UCSD-AML1 (cell line): Measurements from ENCODE around the gene CSPG4.
A peak's percentile ranks its signal among the peaks of the same experiment; 100 is the strongest.
"Not testable (repeated sequence)": the region's sequence is repeated elsewhere in the genome, so short reads cannot be mapped to it uniquely, and the experiment has no call there.

ENCODE experiments used
- DNase-seq: peaks from one replicate; lab custom pipeline; 2025; ENCODE audit not compliant: unreplicated experiment; lab: John Stamatoyannopoulos, UW

The CSPG4 gene, protein sequence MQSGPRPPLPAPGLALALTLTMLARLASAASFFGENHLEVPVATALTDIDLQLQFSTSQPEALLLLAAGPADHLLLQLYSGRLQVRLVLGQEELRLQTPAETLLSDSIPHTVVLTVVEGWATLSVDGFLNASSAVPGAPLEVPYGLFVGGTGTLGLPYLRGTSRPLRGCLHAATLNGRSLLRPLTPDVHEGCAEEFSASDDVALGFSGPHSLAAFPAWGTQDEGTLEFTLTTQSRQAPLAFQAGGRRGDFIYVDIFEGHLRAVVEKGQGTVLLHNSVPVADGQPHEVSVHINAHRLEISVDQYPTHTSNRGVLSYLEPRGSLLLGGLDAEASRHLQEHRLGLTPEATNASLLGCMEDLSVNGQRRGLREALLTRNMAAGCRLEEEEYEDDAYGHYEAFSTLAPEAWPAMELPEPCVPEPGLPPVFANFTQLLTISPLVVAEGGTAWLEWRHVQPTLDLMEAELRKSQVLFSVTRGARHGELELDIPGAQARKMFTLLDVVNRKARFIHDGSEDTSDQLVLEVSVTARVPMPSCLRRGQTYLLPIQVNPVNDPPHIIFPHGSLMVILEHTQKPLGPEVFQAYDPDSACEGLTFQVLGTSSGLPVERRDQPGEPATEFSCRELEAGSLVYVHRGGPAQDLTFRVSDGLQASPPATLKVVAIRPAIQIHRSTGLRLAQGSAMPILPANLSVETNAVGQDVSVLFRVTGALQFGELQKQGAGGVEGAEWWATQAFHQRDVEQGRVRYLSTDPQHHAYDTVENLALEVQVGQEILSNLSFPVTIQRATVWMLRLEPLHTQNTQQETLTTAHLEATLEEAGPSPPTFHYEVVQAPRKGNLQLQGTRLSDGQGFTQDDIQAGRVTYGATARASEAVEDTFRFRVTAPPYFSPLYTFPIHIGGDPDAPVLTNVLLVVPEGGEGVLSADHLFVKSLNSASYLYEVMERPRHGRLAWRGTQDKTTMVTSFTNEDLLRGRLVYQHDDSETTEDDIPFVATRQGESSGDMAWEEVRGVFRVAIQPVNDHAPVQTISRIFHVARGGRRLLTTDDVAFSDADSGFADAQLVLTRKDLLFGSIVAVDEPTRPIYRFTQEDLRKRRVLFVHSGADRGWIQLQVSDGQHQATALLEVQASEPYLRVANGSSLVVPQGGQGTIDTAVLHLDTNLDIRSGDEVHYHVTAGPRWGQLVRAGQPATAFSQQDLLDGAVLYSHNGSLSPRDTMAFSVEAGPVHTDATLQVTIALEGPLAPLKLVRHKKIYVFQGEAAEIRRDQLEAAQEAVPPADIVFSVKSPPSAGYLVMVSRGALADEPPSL (N-terminal part only)

DNA sequence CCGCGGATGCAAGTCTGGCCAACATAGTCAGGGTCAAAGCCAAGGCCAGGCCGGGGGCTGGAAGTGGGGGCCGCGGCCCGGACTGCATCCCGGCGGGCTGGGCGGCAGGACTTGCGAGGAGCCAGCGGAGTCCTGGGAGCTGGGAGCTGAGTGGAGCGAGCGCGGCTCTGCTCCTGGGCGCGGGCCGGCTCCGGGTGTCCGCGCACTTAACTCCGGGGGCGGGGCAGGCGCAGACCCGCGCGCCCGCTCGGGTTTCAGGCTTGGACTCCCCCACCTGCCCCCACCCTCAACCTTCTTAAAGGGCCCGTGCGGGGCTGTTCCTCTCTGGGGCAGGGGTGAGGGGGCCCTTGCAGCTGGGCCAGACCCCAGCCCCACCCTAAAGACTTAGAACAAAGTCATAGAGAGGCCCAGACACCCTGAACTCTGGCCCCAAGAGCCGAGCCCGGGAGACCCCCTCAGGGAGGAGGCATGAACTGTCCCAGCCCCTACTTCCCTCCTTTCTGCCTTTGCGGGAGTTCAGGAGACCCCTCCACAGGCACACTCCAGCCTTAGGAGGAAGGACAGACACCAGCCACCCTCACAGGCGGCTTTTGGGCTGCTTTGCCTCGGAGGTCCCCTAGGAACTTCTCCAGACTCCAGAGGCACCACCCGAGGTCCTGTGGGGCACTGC is at the start of gene CSPG4:
Gene CSPG4, minus strand, starts transcription at position 181 of the 670 bp plus-strand sequence. Its CDS starts 93 bp downstream, at position 88.
- no peak for DNase-seq

DNA sequence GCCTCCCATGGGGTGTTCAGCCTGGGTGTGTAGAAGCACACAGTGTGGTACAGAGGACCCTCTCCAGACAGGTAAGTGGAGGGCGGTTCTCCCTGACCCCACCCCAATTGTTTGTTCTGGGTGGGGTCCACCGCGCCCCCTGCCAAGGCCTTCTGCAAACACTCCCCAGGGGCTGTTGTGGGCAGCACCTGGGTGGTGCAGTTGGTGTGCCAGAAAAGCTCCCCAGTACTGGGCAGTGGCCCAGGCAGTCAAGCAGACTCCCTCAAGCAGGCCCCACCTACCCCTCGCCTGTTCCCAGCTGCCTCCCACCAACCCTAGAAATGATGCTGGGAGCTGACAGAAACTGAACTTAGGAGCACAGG is 49.7 kb upstream of the CSPG4 start:
- DNase-seq = not testable (repeated sequence)

DNA sequence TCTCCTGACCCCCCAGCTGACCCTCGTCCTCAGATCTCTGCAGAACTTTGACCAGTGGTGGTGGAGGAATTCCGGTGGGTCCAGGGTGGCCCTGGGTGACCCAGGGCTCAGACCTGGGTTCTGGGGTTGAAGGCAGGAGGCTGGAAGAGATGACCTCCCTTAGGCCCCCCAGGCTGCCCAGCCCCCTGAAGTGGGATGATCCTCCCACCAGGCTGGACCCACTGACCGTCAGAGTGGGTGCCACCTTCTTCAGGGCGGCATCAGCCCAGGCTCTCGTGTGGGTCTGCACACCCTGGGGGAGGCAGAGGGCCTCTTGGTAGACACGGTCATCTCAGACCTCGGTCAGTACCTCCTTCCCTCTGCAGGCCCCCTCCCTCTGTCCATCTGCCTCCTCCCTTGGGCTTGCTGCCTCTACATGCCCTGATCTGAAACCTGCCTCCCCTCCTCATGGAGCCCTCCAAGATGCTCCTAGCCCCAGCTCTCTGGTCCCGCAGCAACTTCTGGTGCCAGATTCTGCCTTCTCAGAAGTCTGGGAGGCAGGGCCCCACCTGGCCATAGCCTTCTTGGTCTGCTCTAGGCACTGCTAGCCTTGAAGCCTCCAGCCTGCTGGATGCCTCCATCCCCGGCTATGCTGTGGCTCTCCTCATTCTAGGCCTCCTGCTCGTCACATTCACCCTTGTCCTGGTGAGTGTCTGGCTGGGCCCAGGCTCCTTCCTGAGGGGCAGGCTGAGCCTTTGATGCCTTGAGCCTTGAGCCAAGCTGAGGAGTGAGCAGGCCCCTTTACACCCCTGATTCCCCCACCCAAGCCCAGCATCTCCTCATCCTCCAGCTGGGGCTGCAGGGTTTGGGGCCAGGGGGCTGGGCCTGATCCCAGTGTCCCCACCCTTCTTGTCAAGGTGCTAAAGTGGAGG is 49.1 kb upstream of the CSPG4 start:
- no peak for DNase-seq

DNA sequence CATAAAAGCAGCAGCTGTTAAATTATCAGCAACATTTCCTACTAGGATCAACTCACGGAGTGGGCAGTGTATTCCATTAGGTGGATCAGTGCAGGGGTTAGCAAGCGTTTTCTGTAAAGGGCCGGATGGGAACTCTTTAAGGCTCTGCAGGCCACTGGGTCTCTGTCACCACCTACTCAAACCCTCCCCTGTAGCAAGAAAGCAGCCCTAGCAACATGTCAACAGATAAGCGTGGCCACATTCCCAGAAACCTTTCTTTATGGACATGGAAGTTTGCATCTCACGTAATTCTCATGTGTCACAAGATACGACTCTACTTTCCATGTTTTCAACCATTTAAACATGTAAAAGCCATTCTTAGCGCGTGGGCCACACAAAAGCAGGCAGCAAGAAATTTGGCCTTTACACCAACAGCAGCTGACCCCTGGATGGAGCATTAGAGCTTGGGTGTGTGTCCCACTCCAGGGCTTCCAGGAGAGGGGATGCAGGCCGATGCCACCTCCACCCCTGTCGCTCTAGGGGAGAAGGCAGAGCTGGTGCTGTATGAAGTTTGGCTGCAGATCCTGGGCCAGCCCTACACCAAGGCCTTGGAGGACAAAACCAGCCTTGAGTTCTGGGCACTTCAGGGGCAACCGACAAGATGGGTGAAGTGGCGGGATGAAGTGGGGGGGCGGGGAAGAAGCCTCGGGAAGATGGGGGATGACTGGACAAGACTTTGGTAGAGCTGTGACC is 48.2 kb upstream of the CSPG4 start:
- DNase-seq = no peak

DNA sequence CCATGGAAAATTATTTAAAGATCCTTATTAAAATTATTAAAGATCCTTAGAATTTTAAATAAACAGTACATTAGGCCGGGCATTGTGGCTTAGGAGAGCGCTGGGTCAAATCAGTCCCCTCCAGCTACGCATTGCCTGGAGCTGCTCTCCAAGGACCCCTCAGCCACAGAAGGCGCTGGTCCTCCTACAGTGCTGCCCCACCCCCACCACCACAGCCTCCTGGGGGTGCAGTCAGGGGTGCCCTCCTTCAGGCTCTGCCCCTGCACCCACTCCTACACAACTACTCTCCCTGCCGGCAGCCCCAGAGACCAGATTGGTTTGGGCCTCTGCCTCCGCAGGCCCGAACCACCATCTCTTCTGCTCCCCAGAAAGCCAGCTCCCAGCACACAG is 47.5 kb upstream of the CSPG4 start:
- not testable (repeated sequence) for DNase-seq

DNA sequence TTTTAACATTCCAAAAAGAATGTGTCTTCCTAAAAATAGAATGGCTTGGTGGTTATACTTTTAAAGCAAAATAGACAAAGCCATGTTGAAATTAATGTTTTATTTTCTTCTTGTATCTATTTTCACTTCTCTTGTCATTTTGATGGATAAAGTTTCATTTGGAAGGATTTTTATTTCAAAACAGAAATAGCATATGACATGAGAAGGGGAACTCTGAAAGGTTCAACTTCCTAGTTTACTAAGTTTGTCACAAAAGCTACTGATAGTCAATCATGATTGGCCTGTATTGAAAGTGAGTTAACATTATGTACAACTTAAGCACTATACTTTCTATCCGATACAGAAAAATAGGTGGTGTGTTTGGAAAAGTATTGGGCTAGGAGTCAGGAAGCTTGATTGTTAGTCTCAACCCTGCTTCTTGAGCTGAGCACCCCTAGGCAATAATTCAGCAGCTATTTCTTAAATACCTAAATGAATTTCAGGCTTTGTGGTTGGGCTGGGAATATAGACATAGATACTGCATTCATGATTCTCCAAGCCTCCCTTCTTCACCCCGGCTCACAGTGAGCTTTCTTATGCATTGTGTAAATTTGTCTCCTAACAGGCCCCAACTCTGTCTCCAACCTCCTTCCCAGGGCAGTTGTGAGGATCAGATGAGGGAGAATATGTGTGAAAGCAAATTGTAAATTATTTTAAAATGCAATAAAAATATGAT is 46.9 kb upstream of the CSPG4 start:
- no peak for DNase-seq

DNA sequence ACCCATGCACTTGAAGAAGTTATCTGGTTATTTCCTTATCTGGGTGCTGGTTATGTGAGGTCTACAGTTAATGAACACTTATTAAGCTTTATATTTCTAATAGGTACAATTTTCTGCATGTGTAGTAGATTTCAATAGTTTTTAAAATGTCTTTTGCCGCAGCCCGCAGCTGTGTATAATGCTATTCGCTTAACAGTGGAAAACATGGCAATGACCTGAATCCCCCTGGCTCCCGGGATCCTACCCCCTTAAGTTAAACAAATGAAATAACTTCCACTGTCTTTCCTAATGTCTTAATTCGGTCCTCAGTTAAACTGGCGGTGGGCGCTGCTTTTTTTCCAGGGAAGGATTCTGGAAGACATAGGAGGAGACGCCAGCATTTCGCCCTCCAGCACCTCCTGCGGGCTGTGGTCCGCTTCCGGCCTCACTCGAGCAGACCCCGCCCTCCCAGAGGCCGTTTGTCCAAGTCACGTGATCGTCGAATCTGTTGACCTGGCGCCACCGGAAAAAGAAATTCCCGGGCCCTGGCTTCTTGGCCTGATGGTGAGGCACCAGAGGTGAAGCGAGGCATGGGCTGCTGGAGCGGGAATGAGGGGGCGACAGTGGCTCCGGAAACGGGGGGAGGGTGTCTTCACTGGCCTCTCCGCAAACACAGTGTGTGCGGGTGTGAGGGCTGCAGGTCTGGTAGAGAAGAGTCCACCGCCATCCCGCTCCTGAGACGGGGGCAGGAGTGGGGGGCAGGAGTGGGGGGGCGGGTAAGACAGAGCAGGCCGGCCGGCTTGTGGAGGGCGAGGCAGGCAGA is 45.6 kb upstream of the CSPG4 start:
- peak; percentile 86 for DNase-seq

DNA sequence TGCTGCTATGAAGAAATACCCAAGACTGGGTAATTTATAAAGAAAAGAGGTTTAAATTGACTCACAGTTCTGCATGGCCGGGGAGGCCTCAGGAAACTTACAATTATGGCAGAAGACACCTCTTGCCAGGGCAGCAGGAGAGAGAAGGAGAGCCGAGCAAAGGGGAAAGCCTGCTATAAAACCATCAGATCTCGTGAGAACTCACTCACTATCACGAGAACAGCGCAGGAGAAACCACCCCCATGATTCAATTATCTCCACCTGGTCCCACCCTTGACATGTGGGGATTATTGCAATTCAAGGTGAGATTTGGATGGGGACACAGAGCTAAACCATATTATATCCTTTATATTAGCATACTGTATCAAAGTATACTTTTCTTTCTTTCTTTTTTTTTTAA is 42.2 kb upstream of the CSPG4 start:
- not testable (repeated sequence) for DNase-seq

DNA sequence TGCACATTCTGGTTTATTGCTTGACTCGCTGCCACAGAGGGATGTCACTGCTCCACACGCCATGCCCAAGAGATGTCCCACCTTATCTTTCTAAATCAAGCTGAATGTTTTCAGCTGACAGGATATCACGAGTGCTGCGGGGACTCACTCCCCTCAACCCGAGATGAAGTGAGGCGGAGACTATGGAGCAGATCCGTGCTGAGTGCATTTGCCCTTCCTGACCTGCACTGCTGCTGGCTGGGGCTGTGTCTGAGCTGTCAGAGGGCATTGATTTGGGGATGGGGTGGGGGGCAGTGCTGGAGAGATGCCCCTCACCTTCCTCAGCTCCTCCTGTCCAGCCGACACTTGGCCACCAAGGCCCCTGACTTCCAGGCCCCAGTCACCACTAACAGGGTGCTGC is 40.5 kb upstream of the CSPG4 start:
- DNase-seq = no peak

DNA sequence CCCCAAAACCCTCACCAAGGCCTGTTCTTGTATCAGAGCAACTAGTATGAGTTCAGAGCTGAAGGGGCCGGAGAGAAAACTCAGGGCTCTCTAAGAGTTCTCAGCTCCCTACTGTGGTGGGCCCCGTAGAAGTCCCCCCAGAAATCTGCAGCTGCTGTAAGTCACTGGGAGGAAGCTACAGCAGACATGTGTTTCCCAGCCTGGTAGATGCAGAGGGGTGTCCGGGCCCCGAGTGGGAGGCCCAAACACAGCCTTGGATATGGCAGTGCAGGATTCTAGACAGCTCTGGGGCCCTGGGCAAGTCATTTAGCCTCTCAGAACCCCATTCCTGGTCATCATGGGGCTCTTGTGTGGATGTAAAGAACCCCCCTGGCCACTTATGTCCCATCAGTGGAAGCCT is 39.2 kb upstream of the CSPG4 start:
- DNase-seq = no peak

DNA sequence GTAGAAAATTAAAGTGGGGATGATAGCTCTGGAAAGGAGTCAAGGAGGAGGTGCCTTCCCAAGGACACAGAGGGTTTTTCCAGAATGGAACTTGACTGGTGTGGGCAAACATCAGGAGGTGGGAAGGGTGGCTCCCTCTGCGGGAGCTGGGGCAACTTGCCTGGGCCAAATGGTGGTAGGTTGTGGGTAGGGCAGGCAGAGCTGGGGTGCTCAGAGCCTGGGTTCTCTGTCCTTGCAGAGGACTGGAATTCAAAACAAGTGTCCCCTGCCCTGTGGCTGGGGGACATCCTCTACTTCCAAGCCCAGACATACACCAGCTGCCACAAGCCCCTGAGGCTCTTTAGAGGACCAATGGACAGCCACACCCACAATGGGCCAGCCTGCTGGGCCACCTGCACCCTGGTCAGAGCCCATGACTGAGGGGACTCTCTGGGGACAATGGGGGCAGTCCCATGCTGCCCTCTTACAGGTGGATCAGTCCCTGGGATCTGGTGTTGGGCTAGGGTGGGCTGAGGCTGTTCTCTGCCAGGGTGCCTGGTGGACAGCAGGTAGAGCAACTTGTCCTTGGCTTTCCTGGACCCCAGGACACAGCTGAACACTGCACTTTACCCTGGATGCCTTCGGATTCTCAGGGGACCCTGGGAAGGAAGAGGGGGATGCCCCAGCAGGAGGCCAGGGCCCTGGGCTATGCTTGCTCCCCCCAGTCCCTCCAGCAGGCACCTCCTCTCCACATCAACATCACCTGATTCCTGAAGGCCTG is 38.6 kb upstream of the CSPG4 start:
- DNase-seq = no peak

DNA sequence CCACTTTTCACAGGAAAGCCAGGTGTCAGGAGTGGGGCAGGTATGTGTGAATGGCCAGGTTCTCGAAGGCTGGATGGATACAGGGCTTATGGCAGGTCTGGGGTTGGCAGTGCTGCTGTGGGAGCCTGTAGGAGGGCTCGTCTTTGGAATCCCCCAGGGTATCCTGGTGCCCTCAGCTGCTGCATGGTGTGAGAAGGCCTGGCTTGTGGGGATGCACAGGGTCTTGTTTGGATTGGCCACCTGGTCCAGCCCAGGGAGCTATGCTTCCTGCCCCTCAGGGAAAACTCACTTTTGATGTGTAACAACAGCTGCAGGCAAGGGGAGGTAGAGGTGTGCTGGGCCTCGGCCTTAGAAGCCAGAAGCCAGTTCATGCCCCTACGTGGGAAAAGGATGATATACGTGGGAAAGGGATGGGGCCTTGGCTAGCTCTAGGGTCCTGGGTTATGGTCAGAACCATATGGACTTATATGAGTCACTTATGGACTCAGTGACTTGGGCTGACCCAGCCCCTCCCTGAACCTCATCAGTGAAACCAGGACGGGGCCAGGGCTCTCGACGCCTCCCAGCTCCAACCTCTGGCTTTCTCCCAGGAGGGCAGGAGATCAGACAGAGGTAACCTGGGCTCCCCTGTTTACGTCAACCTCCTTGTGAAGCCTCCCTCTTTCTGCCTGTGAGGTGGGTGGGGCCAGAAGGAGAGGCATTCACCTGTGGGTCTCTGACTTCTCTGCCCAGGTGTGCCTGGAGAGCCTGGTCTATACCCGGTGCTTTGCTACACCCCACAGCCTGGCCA is 37.8 kb upstream of the CSPG4 start:
- no peak for DNase-seq

DNA sequence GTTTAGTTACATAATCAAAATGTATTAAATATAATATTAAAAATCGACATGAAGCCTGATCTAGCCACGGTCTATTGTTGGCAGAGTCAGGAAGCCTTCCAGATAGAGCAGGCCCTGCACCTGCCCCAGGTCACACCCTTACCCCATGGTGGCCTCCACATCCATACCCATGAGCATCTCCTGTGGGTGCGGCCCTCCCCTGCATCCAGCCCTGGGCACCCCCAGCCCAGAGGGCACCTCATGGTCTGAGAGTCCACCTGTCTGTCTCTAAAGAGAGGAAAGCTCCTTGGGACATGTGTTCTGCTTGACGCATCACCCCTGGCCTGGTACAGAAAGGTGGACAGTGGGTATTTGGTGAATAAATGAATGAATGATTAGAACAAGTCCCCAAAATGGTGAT is 37.2 kb upstream of the CSPG4 start:
- no peak for DNase-seq

DNA sequence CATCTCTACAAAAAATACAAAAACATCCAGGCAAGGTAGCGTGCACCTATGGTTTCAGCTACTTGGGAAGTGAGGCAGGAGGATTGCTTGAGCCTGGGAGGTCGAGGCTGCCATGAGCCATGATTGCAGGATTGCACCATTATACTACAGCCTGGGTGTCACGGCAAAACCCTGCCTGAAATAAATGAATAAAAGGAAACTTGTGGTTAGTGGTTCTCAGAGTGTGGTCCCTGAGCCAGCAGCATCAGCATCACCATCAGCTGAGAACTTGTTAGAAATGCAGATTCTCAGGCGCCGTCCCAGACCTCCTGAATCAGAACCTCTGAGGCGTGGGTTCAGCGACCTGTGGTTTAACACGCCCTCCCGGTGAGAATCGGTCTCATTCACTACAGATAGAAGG is 36.2 kb upstream of the CSPG4 start:
- DNase-seq = not testable (repeated sequence)

DNA sequence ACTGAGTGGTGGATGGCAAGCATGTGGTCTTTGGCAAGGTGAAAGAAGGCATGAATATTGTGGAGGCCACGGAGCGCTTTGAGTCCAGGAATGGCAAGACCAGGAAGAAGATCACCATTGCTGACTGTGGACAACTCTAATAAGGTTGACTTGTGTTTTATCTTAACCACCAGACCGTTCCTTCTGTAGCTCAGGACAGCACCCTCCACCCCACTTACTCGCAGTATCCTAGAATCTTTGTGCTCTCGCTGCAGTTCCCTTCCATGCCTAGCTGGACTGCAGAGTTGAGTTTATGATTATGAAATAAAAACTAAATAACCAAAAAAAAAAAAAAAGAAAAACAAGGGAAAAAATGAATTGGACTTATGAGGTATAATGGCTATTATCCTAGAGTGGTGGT is 34.5 kb upstream of the CSPG4 start:
- DNase-seq = not testable (repeated sequence)

DNA sequence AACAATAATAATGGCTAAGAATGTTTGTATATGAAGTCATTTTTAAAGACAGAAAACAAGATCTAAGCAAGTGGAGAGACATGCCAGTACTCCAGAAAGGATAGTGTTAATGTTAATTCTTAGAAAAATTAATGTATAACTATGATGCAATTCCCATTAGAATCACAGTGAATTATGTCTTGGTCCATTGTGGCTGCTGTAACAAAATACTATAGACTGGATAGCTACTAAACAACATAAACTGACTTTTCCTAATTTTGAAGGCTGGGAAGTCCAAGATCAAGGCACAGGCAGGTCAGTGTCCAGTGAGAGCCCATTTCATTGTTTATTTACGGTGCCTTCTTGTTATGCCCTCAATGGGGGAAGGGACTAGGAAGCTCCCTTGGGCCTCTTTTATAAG is 32.7 kb upstream of the CSPG4 start:
- DNase-seq = no peak
